SH-SY5Y (cell line): ENCODE data around the gene CACNA1S.

Source experiments
- GATA2 ChIP-seq: IDR thresholded peaks from 2 replicates; pipeline ENCODE4 v1.6.1; 2011; ENCODE audit warnings: mild to moderate bottlenecking, low read depth, low read length
- GATA3 ChIP-seq: IDR thresholded peaks from 2 replicates; pipeline ENCODE4 v1.6.1; 2011; ENCODE audit warnings: low read depth, mild to moderate bottlenecking, low read length, moderate library complexity

GRCh38 chr1:201059401-201059800, 52.8 kb downstream of the CACNA1S start:
- no peak for TF ChIP-seq GATA2
- TF ChIP-seq GATA3: no peak
